A673 (cell line): ENCODE data around the gene DLK1.

Experiments
- EZH2 ChIP-seq: fragments of 200-600 bp; sonication (generic); IDR thresholded peaks from 2 replicates; pipeline ENCODE4 v1.6.1; 2017; ENCODE audit warnings: borderline replicate concordance, low read depth, mild to moderate bottlenecking, mixed read lengths, antibody characterized with exemption, low read length; ENCODE audit not compliant: poor library complexity, severe bottlenecking
- TF ChIP-seq, protein P1 (sequence below): fragments of 300-800, 200-600 bp; sonication (generic); conservative IDR thresholded peaks from 2 replicates; pipeline ENCODE4 v1.5.1; 2017; ENCODE audit warnings: low read depth, mild to moderate bottlenecking, antibody characterized with exemption, low read length, moderate library complexity, mixed read lengths

DNA sequence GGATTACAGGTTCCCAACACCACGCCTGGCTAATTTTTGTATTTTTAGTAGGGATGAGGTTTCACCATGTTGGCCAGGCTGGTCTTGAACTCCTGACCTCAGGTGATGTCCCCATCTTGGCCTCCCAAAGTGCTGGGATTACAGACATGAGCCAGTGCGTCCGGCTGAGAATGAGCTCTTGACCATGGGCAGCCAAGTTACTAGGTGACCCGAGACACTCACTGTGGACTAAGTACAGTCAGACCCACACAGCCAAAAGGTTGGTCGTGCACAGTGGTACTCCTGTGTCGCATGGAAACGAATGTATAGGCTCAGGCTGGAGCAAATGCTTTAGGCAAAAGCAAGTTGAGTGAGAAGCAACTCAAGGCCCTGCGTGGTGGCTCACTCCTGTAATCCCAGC lies 21.0 kb downstream of the DLK1 start:
- no peak for TF ChIP-seq EZH2
- TF ChIP-seq, protein P1, sequence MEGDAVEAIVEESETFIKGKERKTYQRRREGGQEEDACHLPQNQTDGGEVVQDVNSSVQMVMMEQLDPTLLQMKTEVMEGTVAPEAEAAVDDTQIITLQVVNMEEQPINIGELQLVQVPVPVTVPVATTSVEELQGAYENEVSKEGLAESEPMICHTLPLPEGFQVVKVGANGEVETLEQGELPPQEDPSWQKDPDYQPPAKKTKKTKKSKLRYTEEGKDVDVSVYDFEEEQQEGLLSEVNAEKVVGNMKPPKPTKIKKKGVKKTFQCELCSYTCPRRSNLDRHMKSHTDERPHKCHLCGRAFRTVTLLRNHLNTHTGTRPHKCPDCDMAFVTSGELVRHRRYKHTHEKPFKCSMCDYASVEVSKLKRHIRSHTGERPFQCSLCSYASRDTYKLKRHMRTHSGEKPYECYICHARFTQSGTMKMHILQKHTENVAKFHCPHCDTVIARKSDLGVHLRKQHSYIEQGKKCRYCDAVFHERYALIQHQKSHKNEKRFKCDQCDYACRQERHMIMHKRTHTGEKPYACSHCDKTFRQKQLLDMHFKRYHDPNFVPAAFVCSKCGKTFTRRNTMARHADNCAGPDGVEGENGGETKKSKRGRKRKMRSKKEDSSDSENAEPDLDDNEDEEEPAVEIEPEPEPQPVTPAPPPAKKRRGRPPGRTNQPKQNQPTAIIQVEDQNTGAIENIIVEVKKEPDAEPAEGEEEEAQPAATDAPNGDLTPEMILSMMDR: no peak
